ENCODE measurements around the gene TXN2.
"Not testable (repeated sequence)": the region's sequence is repeated elsewhere in the genome, so short reads cannot be mapped to it uniquely, and the experiment has no call there.

Gene TXN2

GRCh38 chr22:36481393-36482168 lies at the start of gene TXN2:
Gene TXN2, minus strand, starts transcription at chr22:36481640. Its CDS starts 803 bp downstream, at chr22:36480837.
- peak; percentile 94 to 95 for DNase-seq (ENCODE audit: low read depth in 2 of 2)

GRCh38 chr22:36528795-36529751 lies 47.6 kb upstream of the TXN2 start, which contains the start of gene EIF3D:
Gene EIF3D, minus strand, starts transcription at chr22:36529166. Its CDS starts 3,045 bp downstream, at chr22:36526121.
- DNase-seq (ENCODE audit: low read depth in 2 of 2) = peak; percentile 99 to 100

GRCh38 chr22:36528341-36528740 lies 46.9 kb upstream of the TXN2 start:
- no peak for DNase-seq (ENCODE audit: low read depth in 2 of 2)

- no peak for DNase-seq (ENCODE audit: low read depth in 2 of 2)
Measured at GRCh38 chr22:36522662-36523061, 41.2 kb upstream of the TXN2 start.

- no peak for DNase-seq (ENCODE audit: low read depth in 2 of 2)
Measured at GRCh38 chr22:36520423-36520822, 39.0 kb upstream of the TXN2 start.

- DNase-seq (ENCODE audit: low read depth in 2 of 2) = not testable (repeated sequence)
Measured at GRCh38 chr22:36519906-36520305, 38.5 kb upstream of the TXN2 start.

- no peak for DNase-seq (ENCODE audit: low read depth in 2 of 2)
Measured at GRCh38 chr22:36514766-36515165, 33.3 kb upstream of the TXN2 start.

GRCh38 chr22:36512991-36513390 lies 31.6 kb upstream of the TXN2 start:
- DNase-seq (ENCODE audit: low read depth in 2 of 2) = no peak

GRCh38 chr22:36512333-36512732 lies 30.9 kb upstream of the TXN2 start:
- DNase-seq (ENCODE audit: low read depth in 2 of 2) = no peak

- DNase-seq (ENCODE audit: low read depth in 2 of 2) = peak in 1 of 2 experiments; percentile 16
Measured at GRCh38 chr22:36510966-36511881, 29.8 kb upstream of the TXN2 start.

- no peak for DNase-seq (ENCODE audit: low read depth in 2 of 2)
Measured at GRCh38 chr22:36510384-36510783, 28.9 kb upstream of the TXN2 start.

GRCh38 chr22:36507518-36508010 lies 26.1 kb upstream of the TXN2 start:
- DNase-seq (ENCODE audit: low read depth in 2 of 2) = no peak

GRCh38 chr22:36506637-36507517 lies 25.4 kb upstream of the TXN2 start, which contains the start of gene FOXRED2:
Gene FOXRED2, minus strand, starts transcription at chr22:36507040. Its CDS starts 618 bp downstream, at chr22:36506422.
- peak; percentile 63 to 65 for DNase-seq (ENCODE audit: low read depth in 2 of 2)

- DNase-seq (ENCODE audit: low read depth in 2 of 2) = no peak
Measured at GRCh38 chr22:36505998-36506635, 24.7 kb upstream of the TXN2 start.

GRCh38 chr22:36497910-36498665 lies 16.6 kb upstream of the TXN2 start:
- no peak for DNase-seq (ENCODE audit: low read depth in 2 of 2)

- no peak for DNase-seq (ENCODE audit: low read depth in 2 of 2)
Measured at GRCh38 chr22:36493690-36494110, 12.3 kb upstream of the TXN2 start.

- no peak for DNase-seq (ENCODE audit: low read depth in 2 of 2)
Measured at GRCh38 chr22:36492109-36492508, 10.7 kb upstream of the TXN2 start.

GRCh38 chr22:36491155-36491554 lies 9.7 kb upstream of the TXN2 start:
- no peak for DNase-seq (ENCODE audit: low read depth in 2 of 2)

Data from fibroblast of skin of left quadriceps (primary cell).